Activated CD4-positive, alpha-beta T cell treated with anti-CD3 and anti-CD28 coated beads, Interleukin-2, Interleukin-4, amounts not matched to agents 100 ng/mL and 50 ng/mL, durations not matched to agents 16 hours and 8 hours (primary cell): ENCODE measurements around the gene MB21D2.
A peak's percentile ranks its signal among the peaks of the same experiment; 100 is the strongest.

ENCODE experiments used
- DNase-seq: peaks from one replicate; pipeline ENCODE4 v3.0.0-alpha.2; 2020; ENCODE audit warnings: low spot score

Gene MB21D2

GRCh38 chr3:192923731-192924130 lies 6.1 kb upstream of the MB21D2 start:
- no peak for DNase-seq

- no peak for DNase-seq
These were observed 4.1 kb upstream of the MB21D2 start for GRCh38 chr3:192921793-192922192.

- no peak for DNase-seq
These were observed 2.8 kb upstream of the MB21D2 start for GRCh38 chr3:192920411-192920810.

GRCh38 chr3:192919901-192920300 lies 2.2 kb upstream of the MB21D2 start:
- no peak for DNase-seq

GRCh38 chr3:192918275-192918588 lies 576 bp upstream of the MB21D2 start:
- DNase-seq = no peak

- no peak for DNase-seq
These were observed 640 bp downstream of the MB21D2 start for GRCh38 chr3:192917028-192917403.

GRCh38 chr3:192916371-192917027 lies 1.2 kb downstream of the MB21D2 start:
- DNase-seq = no peak

- DNase-seq = no peak
These were observed 1.9 kb downstream of the MB21D2 start for GRCh38 chr3:192915722-192916121.

GRCh38 chr3:192915304-192915703 lies 2.4 kb downstream of the MB21D2 start:
- DNase-seq = no peak

GRCh38 chr3:192914848-192915247 lies 2.8 kb downstream of the MB21D2 start:
- DNase-seq = no peak

- no peak for DNase-seq
These were observed 4.1 kb downstream of the MB21D2 start for GRCh38 chr3:192913540-192913939.

GRCh38 chr3:192911293-192911692 lies 6.4 kb downstream of the MB21D2 start:
- DNase-seq = no peak

GRCh38 chr3:192907784-192908183 lies 9.9 kb downstream of the MB21D2 start:
- DNase-seq = no peak

GRCh38 chr3:192906940-192907339 lies 10.7 kb downstream of the MB21D2 start:
- DNase-seq = no peak

GRCh38 chr3:192905980-192906678 lies 11.5 kb downstream of the MB21D2 start:
- DNase-seq = no peak

- no peak for DNase-seq
These were observed 12.9 kb downstream of the MB21D2 start for GRCh38 chr3:192904632-192905289.

- no peak for DNase-seq
These were observed 15.1 kb downstream of the MB21D2 start for GRCh38 chr3:192902549-192902948.

- DNase-seq = no peak
These were observed 16.2 kb downstream of the MB21D2 start for GRCh38 chr3:192901435-192901834.

- DNase-seq = no peak
These were observed 18.1 kb downstream of the MB21D2 start for GRCh38 chr3:192899540-192899982.

GRCh38 chr3:192897005-192897404 lies 20.7 kb downstream of the MB21D2 start:
- no peak for DNase-seq

- no peak for DNase-seq
These were observed 21.4 kb downstream of the MB21D2 start for GRCh38 chr3:192896208-192896607.

- no peak for DNase-seq
These were observed 23.0 kb downstream of the MB21D2 start for GRCh38 chr3:192894676-192895075.

- peak; percentile 96 for DNase-seq
These were observed 24.5 kb downstream of the MB21D2 start for GRCh38 chr3:192892981-192893700.
